ENCODE data around the gene BNIP3.
"Not testable (repeated sequence)": the region's sequence is repeated elsewhere in the genome, so short reads cannot be mapped to it uniquely, and the experiment has no call there.

Gene BNIP3

DNA sequence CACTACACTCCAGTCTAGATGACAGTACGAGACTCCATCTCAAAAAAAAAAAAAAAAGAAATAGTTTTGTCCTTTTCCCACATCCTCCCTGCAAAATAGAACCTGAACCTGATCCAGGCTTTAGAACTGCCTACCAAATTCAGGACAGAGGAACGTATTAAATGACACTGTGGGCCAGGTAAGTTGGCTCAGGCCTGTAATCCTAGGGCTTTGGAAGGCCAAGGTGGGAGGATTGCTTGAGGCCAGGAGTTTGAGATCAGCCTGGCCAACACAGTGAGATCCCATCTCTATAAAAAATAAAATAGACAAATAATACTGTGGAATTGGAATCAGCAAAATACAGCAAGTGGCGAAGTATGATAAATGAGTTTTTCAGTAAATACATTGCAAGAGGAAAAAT, 10.0 kb upstream of the BNIP3 start:
- Histone ChIP-seq H2AFZ (ENCODE audit: low read depth) (no peak overlapping the region), H3K79me2 (ENCODE audit: insufficient read depth, low read depth) (no peaks in the 10 kb centered on the region), H3K4me2 (no peak overlapping the region), H3K36me3 (ENCODE audit: insufficient read depth) (no peaks in the 10 kb centered on the region), H3K4me3 (IDR thresholded peaks at IDR 0.05; ENCODE audit: insufficient read depth, low read depth, low read length) (no peak overlapping the region), H3K9ac (no peak overlapping the region), H3K27ac (no peak overlapping the region), H3K4me1 (ENCODE audit: low read depth, poor library complexity, severe bottlenecking) (no peaks in the 10 kb centered on the region), H4K20me1 (ENCODE audit: insufficient read depth) (no peaks in the 10 kb centered on the region), H3K27me3 (ENCODE audit: insufficient read depth, low read depth) (no peaks in the 10 kb centered on the region)
- TF ChIP-seq, protein P1, sequence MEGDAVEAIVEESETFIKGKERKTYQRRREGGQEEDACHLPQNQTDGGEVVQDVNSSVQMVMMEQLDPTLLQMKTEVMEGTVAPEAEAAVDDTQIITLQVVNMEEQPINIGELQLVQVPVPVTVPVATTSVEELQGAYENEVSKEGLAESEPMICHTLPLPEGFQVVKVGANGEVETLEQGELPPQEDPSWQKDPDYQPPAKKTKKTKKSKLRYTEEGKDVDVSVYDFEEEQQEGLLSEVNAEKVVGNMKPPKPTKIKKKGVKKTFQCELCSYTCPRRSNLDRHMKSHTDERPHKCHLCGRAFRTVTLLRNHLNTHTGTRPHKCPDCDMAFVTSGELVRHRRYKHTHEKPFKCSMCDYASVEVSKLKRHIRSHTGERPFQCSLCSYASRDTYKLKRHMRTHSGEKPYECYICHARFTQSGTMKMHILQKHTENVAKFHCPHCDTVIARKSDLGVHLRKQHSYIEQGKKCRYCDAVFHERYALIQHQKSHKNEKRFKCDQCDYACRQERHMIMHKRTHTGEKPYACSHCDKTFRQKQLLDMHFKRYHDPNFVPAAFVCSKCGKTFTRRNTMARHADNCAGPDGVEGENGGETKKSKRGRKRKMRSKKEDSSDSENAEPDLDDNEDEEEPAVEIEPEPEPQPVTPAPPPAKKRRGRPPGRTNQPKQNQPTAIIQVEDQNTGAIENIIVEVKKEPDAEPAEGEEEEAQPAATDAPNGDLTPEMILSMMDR (conservative IDR thresholded peaks at IDR 0.05; ENCODE audit: low read depth, low read length): no peak

DNA sequence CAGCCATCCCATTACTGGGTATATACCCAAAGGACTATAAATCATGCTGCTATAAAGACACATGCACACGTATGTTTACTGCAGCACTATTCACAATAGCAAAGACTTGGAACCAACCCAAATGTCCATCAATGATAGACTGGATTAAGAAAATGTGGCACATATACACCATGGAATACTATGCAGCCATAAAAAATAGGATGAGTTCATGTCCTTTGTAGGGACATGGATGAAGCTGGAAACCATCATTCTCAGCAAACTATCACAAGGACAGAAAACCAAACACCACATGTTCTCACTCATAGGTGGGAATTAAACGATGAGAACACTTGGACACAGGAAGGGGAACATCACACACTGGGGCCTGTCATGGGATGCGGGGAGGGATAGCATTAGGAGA, 6.1 kb upstream of the BNIP3 start:
- H3K36me3 ChIP-seq (ENCODE audit: insufficient read depth); H4K20me1 ChIP-seq (ENCODE audit: insufficient read depth); H3K4me3 ChIP-seq (IDR thresholded peaks at IDR 0.05; ENCODE audit: insufficient read depth, low read depth, low read length); H3K27me3 ChIP-seq (ENCODE audit: insufficient read depth, low read depth); H3K4me2 ChIP-seq; H2AFZ ChIP-seq (ENCODE audit: low read depth); H3K9ac ChIP-seq; H3K27ac ChIP-seq; H3K79me2 ChIP-seq (ENCODE audit: insufficient read depth, low read depth); H3K4me1 ChIP-seq (ENCODE audit: low read depth, poor library complexity, severe bottlenecking): not testable (repeated sequence)

DNA sequence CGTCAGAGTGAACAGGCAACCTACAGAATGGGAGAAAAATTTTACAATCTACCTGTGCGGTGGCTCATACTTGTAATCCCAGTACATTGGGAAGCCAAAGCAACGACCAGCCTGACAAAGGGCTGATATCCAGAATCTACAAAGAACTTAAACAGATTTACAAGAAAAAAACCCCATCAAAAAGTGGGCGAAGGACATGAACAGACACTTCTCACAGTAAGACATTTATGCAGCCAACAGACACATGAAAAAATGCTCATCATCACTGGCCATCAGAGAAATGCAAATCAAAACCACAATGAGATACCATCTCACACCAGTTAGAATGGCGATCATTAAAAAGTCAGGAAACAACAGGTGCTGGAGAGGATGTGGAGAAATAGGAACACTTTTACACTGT, 5.6 kb upstream of the BNIP3 start:
- not testable (repeated sequence) for H3K27ac ChIP-seq; H3K4me1 ChIP-seq (ENCODE audit: low read depth, poor library complexity, severe bottlenecking); H3K36me3 ChIP-seq (ENCODE audit: insufficient read depth); H3K27me3 ChIP-seq (ENCODE audit: insufficient read depth, low read depth); H3K4me2 ChIP-seq; H3K9ac ChIP-seq; H2AFZ ChIP-seq (ENCODE audit: low read depth); H4K20me1 ChIP-seq (ENCODE audit: insufficient read depth); H3K4me3 ChIP-seq (IDR thresholded peaks at IDR 0.05; ENCODE audit: insufficient read depth, low read depth, low read length); H3K79me2 ChIP-seq (ENCODE audit: insufficient read depth, low read depth)

DNA sequence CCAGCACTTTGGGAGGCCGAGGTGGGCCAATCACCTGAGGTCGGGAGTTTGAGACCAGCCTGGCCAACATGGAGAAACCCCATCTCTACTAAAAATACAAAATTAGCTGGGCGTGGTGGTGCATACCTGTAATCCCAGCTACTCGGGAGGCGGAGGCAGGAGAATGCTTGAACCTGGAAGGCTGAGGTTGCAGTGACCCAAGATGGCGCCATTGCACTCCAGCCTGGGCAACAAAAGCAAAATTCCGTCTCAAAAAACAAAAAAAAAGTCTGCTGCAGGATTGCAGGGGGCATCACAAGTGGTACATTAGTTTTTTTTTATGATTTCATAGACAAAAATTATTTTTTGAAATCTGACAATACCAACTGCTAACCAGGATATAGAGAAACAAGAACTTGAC, 5.1 kb upstream of the BNIP3 start:
- not testable (repeated sequence) for H4K20me1 ChIP-seq (ENCODE audit: insufficient read depth); H3K4me3 ChIP-seq (IDR thresholded peaks at IDR 0.05; ENCODE audit: insufficient read depth, low read depth, low read length); H2AFZ ChIP-seq (ENCODE audit: low read depth); H3K27ac ChIP-seq; H3K4me1 ChIP-seq (ENCODE audit: low read depth, poor library complexity, severe bottlenecking); H3K27me3 ChIP-seq (ENCODE audit: insufficient read depth, low read depth); H3K79me2 ChIP-seq (ENCODE audit: insufficient read depth, low read depth); H3K4me2 ChIP-seq; H3K9ac ChIP-seq; H3K36me3 ChIP-seq (ENCODE audit: insufficient read depth)

DNA sequence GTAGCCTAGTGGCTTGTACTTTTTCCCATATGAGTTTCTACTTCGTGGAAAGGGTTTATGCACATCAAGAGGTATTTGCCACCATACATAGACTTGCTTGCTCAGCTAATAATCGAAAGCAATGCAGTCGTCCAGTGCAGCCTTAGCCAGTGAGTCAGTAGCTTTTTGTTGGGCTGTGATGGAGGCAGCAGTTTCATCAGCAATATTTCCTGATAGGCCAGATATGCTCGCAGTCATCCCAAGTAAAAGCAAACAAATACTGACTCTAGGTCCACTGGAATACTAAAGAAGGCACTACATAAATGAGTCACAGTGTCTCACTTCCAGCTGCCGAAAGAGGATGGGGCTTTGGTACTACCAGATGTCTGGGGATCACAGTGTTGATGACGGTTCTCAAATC, 2.1 kb upstream of the BNIP3 start:
- H3K4me2 ChIP-seq: no peak overlapping the region
- H3K4me1 ChIP-seq (ENCODE audit: low read depth, poor library complexity, severe bottlenecking): no peaks in the 10 kb centered on the region
- TF ChIP-seq, protein P1 (conservative IDR thresholded peaks at IDR 0.05; ENCODE audit: low read depth, low read length): no peak
- no peak overlapping the region for H3K27ac ChIP-seq
- H3K27me3 ChIP-seq (ENCODE audit: insufficient read depth, low read depth): no peaks in the 10 kb centered on the region
- H2AFZ ChIP-seq (ENCODE audit: low read depth): no peak overlapping the region
- no peak overlapping the region for H3K9ac ChIP-seq
- no peaks in the 10 kb centered on the region for H4K20me1 ChIP-seq (ENCODE audit: insufficient read depth)
- no peaks in the 10 kb centered on the region for H3K36me3 ChIP-seq (ENCODE audit: insufficient read depth)
- no peaks in the 10 kb centered on the region for H3K79me2 ChIP-seq (ENCODE audit: insufficient read depth, low read depth)
- H3K4me3 ChIP-seq (IDR thresholded peaks at IDR 0.05; ENCODE audit: insufficient read depth, low read depth, low read length): no peak overlapping the region

DNA sequence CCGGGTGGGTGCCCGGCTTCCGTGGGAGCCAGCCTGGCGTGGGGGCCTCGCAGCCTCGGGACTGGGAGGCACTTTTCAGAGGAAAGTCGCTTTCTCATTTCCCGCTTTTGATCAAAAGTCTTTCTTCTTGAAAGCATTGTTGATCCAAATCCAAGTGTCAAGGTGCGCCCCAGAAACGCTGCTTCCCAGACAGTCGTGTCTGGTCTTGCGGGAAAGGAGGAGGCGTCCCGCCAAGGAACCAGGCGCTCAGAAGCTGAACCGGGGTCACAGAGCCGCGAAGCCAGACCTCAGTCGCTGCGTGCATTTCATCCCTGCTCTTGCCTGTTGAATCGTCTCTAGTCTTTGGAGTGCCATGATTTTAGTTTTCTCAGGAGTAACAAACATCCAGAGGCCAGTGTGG, 1.1 kb upstream of the BNIP3 start:
- TF ChIP-seq, protein P1 (conservative IDR thresholded peaks at IDR 0.05; ENCODE audit: low read depth, low read length): no peak
- Histone ChIP-seq H3K36me3 (ENCODE audit: insufficient read depth) (no peaks in the 10 kb centered on the region), H3K9ac (no peak overlapping the region), H3K27ac (no peak overlapping the region), H3K4me3 (IDR thresholded peaks at IDR 0.05; ENCODE audit: insufficient read depth, low read depth, low read length) (no peak overlapping the region), H4K20me1 (ENCODE audit: insufficient read depth) (no peaks in the 10 kb centered on the region), H2AFZ (ENCODE audit: low read depth) (no peak overlapping the region), H3K79me2 (ENCODE audit: insufficient read depth, low read depth) (no peaks in the 10 kb centered on the region), H3K27me3 (ENCODE audit: insufficient read depth, low read depth) (no peaks in the 10 kb centered on the region), H3K4me2 (no peak overlapping the region), H3K4me1 (ENCODE audit: low read depth, poor library complexity, severe bottlenecking) (no peaks in the 10 kb centered on the region)

All from KMS-11 (cell line).